ENCODE data around the gene OSBPL8.
A peak's percentile ranks its signal among the peaks of the same experiment; 100 is the strongest.
"Not testable (repeated sequence)": the region's sequence is repeated elsewhere in the genome, so short reads cannot be mapped to it uniquely, and the experiment has no call there.

OSBPL8 gene

DNA sequence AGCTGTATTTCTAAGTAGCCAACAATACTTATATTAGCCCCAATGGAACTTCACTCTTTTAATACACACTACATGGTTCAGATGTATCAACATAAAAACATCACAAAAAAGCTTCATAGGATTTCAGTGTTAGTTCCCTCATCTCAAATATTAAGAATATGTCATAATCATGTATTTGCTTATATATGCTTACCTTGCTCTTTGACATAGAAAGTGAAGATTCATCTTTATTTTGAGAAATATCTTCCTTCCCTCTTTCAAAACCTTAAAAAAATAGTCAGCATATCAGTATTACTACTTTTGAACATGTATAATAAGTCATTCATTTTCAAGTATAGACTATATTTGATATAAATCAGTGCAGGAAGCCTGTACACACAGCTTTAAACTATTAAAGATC lies 149.2 kb downstream of the OSBPL8 start:
- no peak for DNase-seq

DNA sequence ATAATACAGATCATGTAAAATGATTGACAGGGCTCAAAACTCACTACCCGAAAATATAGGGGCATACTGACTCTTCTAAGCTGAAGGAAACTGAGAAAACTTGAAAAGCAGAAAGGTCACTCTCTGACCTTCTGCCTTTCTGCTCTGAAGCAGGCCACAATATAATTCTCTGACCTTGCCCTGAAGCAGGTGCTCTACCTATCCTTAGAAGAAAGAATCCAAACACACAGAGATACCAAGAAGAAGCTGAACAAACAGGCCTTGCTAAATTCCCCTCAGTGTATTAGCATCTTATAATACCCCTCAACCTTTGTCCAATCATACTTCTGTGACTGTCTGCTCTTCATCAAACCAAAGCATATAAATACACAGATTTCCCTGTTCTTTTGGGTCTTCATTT lies 150.5 kb downstream of the OSBPL8 start:
- no peak for DNase-seq

DNA sequence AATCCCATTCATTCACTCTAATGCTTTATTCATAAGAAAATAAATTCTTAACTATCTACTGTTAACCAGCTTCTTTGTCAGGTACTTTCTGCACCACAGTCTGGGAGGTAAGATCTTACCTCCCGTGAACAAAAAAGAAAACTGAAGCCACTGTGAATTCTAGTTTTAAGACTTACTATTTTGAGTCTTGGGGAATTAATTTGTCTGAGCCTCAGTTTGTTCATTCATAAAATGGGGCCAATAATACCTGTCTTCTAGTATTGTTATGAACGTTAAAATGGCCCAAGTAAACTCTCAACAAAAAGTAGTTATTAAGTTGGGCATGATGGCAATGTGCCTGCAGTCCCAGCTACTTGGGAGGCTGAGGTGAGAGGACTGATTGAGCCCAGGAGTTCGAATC lies 151.9 kb downstream of the OSBPL8 start:
- no peak for DNase-seq

DNA sequence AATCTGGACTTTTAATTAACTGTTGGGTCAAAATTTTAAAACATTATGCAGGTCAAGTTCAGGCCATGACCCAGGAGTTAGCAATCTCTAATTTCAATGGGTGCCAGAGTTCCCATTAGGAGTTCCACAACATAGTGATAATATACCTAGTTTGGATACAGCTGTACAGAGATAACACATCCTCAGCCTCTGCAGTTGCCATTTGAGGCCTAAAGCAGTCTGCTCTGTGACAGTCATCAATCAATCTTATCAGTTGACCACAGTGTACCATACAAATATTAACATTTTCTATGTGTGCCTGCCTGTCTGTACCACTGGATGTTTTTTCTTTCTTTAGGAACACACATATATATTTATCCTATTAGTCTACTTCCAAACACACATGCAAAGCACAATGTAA lies 157.3 kb downstream of the OSBPL8 start:
- no peak for DNase-seq

DNA sequence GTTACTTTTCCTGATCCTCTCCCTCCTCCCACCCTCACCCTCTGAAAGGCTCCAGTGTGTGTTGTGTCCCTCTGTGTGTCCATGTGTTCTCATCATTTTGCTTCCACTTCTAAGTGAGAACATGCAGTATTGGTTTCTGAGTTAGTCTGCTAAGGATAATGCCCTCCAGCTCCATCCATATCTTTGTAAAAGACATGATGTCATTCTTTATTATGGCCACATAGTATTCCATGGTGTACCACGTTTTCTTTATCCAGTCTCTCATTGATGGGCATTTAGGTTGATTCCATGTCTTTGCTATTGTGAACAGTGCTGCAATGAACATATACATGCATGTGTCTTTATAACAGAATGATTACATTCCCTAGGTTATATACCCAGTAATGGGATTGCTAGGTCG lies 159.4 kb downstream of the OSBPL8 start:
- no peak for DNase-seq

DNA sequence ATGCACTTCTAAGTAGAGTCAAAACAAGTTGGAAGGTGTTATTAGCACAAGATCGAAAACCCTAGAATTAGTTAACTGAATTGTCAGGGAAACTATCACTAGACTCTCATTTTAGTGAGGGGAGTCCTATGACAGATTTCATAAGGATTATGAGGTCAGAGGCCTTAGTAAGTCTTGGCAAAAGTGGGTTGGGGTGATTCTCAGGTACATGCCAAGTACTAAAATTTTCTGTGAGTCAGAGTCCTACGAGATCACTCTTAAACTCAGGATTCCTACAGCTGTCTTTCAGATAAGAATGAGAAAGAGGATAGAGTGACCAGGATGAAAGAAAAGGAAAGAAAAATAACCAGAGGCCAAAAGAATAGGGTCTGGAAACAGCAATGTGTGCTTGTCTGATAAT lies 160.5 kb downstream of the OSBPL8 start:
- no peak for DNase-seq

DNA sequence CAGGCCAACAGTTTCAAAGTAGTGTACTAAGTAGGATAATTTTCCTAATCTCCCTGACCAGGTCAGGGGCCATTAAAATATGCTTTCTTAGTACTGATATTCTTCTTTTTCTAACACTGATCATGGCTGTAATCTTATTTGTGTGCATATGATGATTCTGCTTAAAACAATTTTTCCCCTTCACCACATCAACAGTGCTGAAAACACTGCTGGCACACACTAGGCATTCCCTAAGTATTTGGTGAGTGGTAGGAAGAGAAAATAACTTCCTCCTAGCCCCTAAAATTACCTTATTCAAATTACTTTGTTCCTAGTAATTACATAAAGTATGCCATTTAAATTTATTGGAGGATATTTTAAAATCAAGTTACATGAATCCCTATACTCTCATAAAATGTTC lies 161.5 kb downstream of the OSBPL8 start:
- DNase-seq, result no peak

DNA sequence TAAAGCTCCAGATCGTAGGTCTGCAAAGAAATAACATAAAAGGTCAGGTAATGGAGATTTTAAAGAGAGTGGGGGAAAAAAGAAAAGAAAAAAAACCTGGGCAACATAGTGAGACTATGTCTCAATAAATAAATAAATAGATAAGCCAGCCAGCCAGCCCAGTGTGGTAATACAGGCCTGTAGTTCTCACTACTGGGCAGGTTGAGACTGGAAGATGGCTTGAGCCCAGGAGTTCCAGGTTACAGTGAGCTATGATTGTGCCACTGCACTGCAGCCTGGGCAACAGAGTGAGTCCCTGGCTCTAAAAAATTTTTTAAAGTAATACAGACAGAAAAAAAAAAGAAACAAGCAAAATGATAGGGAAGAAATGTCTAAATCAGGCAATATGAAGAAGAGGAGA lies 168.1 kb downstream of the OSBPL8 start:
- no peak for DNase-seq

DNA sequence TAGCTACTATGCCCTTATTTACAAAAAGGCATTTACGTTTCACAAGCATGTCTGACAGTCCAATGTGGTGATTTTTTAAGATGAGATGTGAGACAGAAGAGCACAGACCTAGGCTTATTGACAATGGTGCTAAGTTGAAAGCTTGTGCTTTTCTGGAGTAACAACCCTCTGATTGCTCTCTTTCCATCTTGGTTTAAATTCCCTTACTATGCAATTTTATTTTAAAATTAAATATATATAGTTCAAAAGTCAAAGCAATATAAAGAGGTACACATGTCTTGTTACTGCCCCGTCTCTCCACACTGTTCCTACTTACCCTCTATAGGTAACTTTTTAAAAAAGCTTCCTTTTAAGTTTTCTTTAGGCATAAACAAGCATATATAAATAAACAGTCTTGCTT lies 172.0 kb downstream of the OSBPL8 start:
- DNase-seq, result no peak

DNA sequence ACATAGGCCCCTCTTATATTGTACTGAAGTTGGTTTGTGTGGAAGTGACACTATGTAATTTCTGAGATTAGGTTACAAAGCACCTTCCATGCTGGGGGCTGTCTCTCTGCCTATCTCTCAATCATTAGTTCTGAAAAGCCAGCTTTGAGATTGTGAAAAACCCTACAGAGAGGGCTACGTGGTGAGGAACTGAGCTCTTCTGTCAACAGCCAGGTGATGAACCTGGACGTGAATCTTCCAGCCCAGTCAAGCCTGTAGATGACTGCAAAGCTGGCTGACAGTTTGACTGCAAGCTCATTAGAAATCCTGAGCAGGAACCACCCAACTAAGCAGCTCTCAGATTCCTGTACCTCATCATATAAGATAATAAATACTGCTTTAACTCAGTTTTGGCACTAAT lies 175.0 kb downstream of the OSBPL8 start:
- no peak for DNase-seq

DNA sequence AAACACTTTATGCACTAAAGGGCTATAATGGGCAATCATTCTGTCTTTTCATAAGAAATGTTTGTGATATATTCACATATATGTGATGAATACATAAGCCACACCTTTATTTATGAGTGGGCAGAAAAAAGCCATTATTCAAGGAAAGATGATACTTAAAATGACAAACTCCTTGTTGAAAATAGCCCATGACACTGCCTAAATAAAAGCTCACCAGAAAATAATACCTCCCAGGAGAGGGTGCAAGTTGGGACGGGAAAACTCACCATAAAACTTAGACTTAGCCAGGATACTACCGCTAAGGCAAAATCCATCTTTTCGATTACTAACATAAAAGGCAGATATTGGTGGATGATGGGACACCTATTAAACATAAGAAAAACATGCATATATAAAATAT lies 175.6 kb downstream of the OSBPL8 start:
- no peak for DNase-seq

DNA sequence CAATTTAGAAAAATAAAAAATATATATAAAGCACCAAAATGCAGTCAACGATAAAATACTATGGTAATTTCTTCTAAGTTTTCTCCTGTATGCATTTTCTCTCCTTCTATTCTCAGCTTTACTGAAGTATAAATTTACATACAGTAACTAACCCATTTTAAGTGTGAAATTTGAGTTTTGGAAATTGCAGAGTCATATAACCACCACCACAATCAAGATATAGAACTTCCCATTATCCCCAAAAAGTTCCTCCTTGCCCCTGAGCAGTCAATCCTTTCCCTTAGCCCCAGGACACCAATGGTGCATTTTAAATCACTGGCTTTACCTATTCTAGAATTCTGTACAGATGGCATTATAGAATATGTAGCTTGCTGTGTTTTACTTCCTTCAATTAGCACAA lies 180.3 kb downstream of the OSBPL8 start:
- no peak for DNase-seq

DNA sequence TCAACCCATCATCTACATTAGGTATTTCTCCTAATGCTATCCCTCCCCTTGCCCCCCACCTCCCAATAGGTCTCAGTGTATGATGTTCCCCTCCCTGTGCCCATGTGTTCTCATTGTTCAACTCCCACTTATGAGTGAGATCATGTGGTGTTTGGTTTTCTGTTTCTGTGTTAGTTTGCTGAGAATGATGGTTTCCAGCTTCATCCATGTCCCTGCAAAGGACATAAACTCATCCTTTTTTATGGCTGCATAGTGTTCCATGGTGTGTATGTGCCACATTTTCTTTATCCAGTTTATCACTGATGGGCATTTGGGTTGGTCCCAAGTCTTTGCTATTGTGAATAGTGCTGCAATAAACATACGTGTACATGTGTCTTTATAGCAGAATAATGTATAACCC lies 182.7 kb downstream of the OSBPL8 start:
- not testable (repeated sequence) for DNase-seq

DNA sequence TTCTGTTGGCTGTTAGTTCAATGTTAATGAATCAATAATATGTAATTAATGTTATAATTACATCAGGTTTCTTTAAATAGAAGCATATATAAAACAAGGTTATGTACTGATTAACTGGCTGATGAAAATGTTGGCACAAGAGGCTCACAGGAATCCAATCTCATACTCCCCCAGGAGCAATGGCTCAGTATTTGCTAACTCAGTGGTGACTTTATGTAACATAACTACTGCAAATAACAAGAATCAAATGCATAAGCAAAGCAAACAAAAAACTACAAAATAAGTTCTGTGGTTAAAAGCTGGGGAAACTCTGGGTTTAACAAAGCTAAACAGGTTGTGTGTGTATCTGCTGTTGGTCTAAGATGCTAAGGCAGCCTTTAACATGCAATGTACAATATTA lies 183.6 kb downstream of the OSBPL8 start:
- no peak for DNase-seq

DNA sequence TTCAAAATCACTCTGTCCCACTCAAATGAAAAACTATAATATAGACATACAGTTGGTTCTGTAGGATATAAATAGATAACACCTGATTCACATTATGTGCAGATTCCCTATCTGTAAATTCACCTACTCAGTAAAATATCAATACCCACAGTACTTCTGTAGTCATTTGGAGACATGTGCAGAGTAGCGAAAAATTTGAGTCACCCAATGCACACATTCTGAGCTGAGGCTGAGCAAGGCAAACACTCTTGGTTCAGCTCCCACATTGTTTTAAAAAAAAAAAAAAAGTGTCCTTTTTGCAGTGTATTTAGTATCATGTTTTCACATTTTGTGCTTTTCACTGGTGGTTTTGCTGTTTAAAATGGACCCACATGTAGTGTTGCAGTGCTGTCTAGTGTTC lies 184.1 kb downstream of the OSBPL8 start:
- no peak for DNase-seq

DNA sequence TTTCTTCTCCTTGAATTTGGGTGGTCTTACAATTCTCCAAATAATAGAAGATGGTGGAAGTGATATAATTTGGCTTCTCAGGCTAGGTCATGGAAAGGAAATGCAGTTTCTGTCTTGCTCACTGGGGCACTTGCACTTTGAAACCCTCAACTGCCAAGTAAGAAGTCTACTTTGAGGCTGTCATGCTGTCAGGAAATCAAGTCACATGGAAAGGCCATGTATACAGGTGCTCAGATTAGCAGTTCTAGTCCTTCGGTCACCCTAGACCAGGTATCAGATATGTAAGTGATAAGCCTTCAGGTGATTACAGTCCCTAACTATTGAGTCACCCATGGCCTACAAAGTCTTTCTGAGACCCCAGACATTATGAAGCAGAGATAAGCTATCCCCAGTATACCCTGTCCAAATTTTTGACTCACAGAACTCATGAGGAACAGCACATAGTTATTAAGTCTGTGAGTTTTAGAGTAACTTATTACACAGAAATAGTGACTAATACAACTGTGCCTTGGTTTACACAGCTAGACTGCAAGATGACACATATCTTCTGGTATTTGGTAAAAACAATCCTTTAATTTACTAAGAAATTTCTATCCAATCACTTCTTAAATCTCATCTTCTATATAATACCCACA lies 185.1 kb downstream of the OSBPL8 start:
- no peak for DNase-seq

DNA sequence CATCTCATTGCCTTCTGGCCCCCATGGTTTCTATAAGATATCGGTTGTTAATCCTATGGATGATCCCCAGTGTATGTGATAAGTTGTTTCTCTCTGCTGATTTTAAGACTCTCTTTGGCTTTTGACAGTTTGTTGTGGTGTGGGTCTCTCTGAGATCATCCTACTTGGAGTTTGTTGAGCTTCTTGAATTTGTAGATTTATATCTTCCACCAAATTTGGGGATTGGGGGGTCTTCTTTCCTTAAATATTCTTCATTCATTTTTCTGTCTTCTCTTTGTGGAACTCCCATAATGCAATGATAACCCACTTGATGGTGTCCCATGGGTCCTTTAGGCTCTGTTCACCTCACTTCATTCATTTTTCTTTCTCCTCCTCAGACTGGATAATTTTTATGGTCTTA lies 191.3 kb downstream of the OSBPL8 start:
- DNase-seq, result no peak

DNA sequence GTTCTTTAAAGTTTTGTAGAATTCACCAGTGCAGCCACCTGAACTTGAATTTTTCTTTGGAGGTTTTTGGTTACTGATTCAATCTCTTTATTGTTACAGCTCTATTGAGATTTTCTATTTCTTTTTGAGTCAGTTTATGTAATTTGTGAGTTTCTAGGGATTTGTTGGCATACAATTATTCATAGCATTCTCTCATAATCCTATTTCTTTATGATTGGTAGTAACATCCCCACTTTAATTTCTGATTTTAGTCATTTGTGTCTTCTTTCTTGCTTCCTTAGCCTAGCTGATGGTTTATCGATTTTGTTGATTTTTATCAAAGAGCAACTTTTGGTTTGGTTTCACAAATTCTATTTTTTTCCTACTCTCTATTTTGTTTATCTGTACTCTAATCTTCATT lies 193.4 kb downstream of the OSBPL8 start:
- DNase-seq, result no peak

DNA sequence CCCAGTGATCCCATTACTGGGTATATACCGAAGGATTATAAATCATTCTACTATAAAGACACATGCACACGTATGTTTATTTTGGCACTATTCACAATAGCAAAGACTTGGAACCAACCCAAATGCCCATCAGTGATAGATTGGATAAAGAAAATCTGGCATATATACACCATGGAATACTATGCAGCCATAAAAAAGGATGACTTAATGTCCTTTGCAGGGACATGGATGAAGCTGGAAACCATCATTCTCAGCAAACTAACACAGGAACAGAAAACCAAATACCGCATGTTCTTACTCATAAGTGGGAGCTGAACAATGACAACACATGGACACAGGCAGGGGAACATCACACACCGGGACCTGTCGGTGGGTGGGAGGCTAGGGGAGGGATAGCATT lies 195.4 kb downstream of the OSBPL8 start:
- DNase-seq, result not testable (repeated sequence)

DNA sequence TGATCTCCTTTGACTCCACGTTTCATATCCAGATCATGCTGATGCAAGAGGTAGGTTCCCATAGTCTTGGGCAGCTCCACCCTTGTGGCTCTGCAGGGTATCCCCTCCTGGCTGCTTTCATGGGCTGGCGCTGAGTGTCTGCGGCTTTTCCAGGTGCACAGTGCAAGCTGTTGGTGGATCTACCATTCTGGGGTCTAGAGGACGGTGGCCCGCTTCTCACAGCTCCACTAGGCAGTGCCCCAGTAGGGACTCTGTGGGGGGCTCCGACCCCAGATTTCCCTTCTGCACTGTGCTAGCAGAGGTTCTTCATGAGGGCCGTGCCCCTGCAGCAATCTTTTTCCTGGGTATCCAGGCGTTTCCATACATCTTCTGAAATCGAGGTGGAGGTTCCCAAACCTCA lies 199.3 kb downstream of the OSBPL8 start:
- no peak for DNase-seq

DNA sequence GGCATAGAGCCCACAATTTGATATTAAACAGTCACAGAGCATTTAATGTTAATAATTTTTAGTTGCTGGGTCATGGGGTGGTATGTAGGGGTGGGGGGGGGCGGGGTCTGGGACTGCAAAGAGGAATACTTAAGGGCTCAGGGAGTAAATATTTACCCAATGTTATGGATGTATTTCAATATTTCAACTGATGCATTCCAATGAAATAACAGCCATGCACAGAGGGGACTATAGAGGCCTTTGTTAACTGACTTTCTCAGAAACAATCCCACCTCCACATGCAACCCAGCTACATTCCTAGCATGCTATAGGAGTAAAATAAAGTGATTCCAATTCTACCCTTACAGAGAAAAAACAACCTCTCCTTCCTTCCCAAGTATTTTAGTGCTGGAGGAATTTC lies 203.5 kb downstream of the OSBPL8 start:
- no peak for DNase-seq

DNA sequence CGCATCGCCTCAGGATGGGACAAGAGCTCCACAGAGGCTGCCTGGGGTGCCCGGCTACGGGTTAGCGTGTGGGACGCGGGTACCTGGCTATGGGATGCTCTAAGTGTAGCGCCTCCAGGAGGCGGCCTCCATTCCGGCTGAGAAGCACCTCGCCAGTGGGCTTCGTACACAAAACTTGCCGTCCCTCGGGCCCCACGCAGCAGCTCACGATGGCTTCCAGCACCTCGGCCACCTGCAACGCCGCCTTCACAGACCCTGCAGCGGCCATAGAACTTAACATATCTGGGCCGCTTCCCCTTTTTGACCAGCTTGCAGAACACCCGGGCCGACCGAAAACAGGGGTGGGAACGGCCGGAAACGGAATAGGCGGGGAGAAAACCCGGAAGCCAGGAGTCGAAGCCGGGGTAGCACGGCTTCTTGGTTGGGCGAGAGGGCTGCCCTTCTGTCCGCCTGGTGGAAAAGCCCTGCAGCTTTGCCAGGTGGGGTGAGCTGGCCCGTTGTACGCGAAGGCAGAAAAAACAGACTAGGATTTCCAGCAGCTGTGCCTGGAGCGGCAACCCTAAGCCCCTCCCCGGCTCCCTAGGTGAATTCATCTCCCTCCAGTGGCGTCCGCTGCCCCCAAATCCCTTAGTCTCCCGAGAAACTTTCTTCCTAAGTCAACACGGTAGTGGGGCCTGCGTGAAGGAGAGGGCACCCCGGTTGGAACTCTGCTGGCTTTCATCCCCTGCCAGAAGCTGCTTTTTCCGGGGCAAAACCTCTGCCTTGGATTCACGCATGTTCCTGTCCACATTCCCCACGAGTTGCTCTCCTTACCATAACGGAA lies 211.3 kb downstream of the OSBPL8 start, which contains the start of gene BBS10:
BBS10 (minus strand) TSS at position 337 of the 823 bp plus-strand sequence; CDS start at position 280, 57 bp downstream.
- peak; percentile 54 for DNase-seq

DNA sequence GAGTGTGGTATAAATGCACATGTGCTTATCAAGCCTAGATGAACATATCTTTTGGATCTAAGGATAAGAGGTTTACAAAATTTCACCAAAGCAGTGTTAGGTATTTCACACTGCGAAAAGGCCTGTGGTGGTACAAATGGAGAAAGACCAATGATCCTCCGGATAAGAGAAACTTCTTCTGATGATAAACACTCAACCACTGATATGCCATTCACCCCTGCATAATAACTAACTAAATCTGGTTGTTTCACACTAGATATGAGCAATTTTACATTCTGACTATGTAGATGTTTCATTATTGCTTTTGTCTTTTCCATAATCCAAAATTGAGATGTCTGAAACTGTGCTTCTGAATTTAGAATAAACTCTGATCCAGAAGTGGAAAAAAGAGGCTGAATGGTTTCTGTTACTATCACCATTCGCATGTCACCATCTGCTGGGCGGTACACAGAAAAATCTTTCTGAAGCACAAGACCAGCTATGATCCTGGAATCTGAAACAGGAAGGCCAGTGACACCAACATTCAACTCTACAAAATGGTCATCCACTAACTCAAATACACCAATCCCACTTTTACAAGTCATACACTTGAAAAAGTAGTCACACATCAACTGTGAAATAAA lies 212.7 kb downstream of the OSBPL8 start:
- DNase-seq, result no peak

DNA sequence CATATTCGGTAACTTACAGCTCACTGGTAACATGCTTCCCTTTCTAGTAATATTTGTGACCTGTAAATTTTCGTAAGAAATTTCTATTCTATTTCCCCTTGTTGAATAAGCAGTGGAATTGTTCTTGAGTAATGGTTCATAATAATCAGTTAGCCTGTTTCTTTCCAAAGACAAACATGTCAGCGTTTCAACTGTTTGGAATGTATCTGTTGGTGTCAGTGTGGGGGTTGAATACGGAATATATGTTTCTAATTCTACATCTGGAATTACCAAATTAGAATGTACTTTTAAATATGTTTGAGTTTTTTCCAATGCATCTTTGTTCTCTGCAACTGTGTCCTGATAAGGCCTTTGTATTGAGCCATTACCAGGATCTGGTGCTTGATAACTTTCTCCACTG lies 213.3 kb downstream of the OSBPL8 start:
- DNase-seq, result no peak
